ENCODE results near the gene STK39. TPM values are rescaled to one million over a fixed set of nuclear protein-coding genes. Genes with fewer than 3 reads are reported as not detected.

STK39 gene
- total RNA-seq, 2 experiments from 2014 or later, result 7.9 to 9.5 TPM

DNA sequence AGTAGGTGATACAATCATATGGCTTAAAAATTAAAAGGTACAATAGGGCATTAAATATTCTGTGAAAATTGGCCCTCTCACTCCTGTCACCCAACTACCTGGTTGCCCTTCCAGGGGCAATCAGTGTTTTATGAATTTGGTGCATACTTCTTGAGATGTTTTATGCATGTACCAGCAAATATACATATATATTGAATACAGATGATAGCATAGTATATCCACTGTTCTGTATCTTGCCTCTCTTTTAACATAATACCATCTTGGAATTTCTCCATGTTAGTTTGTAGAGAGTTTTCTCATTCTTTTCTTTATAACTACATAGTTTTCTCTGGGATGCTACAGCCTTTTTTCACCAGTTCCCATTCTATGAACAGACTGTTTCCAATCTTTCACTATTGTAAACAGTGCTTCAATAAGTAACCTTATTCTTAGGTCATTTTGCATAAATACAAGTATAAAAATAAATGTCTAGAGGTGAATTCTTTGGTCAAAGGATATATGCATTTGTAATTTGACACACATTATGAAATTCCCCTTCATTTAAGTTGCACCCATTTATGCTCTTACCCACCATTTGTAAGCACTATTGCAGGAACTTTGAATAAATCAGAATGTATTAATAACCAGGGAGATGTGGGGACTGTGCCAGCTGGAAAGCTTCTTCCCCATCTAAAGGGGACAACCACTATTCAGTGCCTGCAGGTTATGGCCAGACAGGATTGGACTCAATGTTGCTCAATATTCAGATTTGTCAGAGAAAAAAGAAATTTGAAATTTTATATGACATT, 225.4 kb downstream of the STK39 start:
- no peak for ATAC-seq (ENCODE audit: poor library complexity)
- ChIA-PET CTCF (no interaction called here), POLR2A (no interaction called here)
- no peak for DNase-seq
- H3K36me3 Mint-ChIP-seq (ENCODE audit: low read depth), result peaks cover 19% of the 10 kb centered on the region
- Histone ChIP-seq H3K36me3 (ENCODE audit: insufficient read depth, low read length) (peaks cover 17% of the 10 kb centered on the region), H3K4me3 (ENCODE audit: low read length) (no peak overlapping the region), H3K27ac (ENCODE audit: low read depth in 1 of 2, low read length in 2 of 2) (no peak overlapping the region), H3K4me1 (ENCODE audit: insufficient read depth, low read length) (no peaks in the 10 kb centered on the region), H3K27me3 (ENCODE audit: control insufficient read depth in 1 of 2, insufficient read depth in 2 of 2, low read length in 2 of 2) (no peaks in the 10 kb centered on the region), H3K9me3 (ENCODE audit: control insufficient read depth in 1 of 2, insufficient read depth in 1 of 2, low read length in 2 of 2) (no peaks in the 10 kb centered on the region)
- H3K27ac Mint-ChIP-seq, result no peak overlapping the region
- H3K4me3 Mint-ChIP-seq, result no peak overlapping the region
- intact Hi-C loops (cut with DNase I, micrococcal nuclease), result no loop called here
- H3K27me3 Mint-ChIP-seq, result no peaks in the 10 kb centered on the region
- TF ChIP-seq, protein P1, sequence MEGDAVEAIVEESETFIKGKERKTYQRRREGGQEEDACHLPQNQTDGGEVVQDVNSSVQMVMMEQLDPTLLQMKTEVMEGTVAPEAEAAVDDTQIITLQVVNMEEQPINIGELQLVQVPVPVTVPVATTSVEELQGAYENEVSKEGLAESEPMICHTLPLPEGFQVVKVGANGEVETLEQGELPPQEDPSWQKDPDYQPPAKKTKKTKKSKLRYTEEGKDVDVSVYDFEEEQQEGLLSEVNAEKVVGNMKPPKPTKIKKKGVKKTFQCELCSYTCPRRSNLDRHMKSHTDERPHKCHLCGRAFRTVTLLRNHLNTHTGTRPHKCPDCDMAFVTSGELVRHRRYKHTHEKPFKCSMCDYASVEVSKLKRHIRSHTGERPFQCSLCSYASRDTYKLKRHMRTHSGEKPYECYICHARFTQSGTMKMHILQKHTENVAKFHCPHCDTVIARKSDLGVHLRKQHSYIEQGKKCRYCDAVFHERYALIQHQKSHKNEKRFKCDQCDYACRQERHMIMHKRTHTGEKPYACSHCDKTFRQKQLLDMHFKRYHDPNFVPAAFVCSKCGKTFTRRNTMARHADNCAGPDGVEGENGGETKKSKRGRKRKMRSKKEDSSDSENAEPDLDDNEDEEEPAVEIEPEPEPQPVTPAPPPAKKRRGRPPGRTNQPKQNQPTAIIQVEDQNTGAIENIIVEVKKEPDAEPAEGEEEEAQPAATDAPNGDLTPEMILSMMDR (IDR thresholded peaks at IDR 0.05), result no peak
- no peaks in the 10 kb centered on the region for H3K9me3 Mint-ChIP-seq
- no peaks in the 10 kb centered on the region for H3K4me1 Mint-ChIP-seq (ENCODE audit: low read depth)

DNA sequence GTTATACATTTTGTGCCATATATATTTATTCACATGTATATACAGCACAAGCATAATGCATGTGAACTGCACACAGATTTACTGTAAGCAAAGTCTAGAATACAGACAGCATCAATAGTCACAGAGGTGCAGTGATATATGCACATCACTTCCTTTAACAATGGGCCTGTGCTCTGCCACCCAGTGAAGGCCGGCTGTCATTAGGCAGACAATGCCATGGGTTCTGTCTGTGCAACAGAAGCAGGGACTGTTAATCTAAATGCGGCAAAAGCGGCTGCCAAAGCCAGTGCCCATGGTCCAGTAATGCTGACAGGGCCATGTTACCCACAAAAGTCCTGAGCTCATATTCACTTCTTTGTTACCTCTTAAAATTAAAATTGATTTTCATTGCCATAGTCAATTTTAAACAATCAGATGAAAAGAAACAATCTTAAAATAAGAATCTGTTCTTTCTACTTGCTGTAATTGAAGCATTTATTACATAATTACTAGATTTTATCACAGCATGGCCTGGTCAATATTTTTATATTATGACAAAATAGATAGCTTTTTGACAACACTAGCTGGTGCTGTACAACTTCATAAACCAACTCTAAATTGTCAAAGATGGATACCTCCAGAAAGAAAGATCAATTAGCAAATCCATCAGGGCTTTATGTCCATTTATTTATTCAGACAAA, 232.0 kb downstream of the STK39 start:
- Histone ChIP-seq H3K27me3 (ENCODE audit: control insufficient read depth in 1 of 2, insufficient read depth in 2 of 2, low read length in 2 of 2) (no peaks in the 10 kb centered on the region), H3K27ac (ENCODE audit: low read depth in 1 of 2, low read length in 2 of 2) (no peak overlapping the region), H3K4me3 (ENCODE audit: low read length) (no peak overlapping the region), H3K36me3 (ENCODE audit: insufficient read depth, low read length) (peaks cover 9% of the 10 kb centered on the region), H3K4me1 (ENCODE audit: insufficient read depth, low read length) (no peaks in the 10 kb centered on the region), H3K9me3 (ENCODE audit: control insufficient read depth in 1 of 2, insufficient read depth in 1 of 2, low read length in 2 of 2) (no peaks in the 10 kb centered on the region)
- intact Hi-C loops (cut with DNase I, micrococcal nuclease), result no loop called here
- Mint-ChIP-seq H3K4me3 (no peak overlapping the region), H3K27me3 (no peaks in the 10 kb centered on the region), H3K36me3 (ENCODE audit: low read depth) (peaks cover 38% of the 10 kb centered on the region), H3K9me3 (no peaks in the 10 kb centered on the region), H3K4me1 (ENCODE audit: low read depth) (peaks cover 5% of the 10 kb centered on the region), H3K27ac (no peak overlapping the region)
- ATAC-seq (ENCODE audit: poor library complexity) (no peak), DNase-seq (no peak)
- ChIA-PET POLR2A (no interaction called here), CTCF (no interaction called here)
- TF ChIP-seq, protein P1 (IDR thresholded peaks at IDR 0.05), result no peak

DNA sequence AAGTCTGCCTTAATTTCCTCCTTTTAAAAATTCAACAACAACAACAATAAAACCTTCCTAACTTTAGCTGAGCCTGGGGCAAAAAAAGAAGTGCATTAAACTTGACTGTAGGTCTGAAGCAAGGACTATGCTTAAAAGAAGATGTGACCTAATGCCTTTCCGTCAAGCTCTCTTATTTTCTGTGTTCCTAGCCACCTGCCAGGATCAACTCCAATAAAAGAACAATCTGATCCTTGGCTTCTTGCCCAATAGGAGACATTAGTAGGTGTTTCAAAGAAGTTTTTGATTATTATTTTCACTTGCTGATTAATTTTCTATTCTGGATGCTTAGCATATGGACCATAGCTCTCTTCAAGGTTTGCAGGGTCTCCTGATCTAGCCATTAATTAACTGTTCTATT, 237.5 kb downstream of the STK39 start:
- Histone ChIP-seq H3K36me3 (ENCODE audit: insufficient read depth, low read length) (peaks cover 29% of the 10 kb centered on the region), H3K9me3 (ENCODE audit: control insufficient read depth in 1 of 2, insufficient read depth in 1 of 2, low read length in 2 of 2) (no peaks in the 10 kb centered on the region), H3K27ac (ENCODE audit: low read depth in 1 of 2, low read length in 2 of 2) (no peak overlapping the region), H3K27me3 (ENCODE audit: control insufficient read depth in 1 of 2, insufficient read depth in 2 of 2, low read length in 2 of 2) (no peaks in the 10 kb centered on the region), H3K4me3 (ENCODE audit: low read length) (no peak overlapping the region), H3K4me1 (ENCODE audit: insufficient read depth, low read length) (no peaks in the 10 kb centered on the region)
- H3K4me3 Mint-ChIP-seq, result no peak overlapping the region
- ChIA-PET CTCF (interaction anchor here (1.1 kb wide), 1 partner anchor 20 kb away, joined by 3 read pairs; no protein-coding TSS in a partner anchor), POLR2A (no interaction called here)
- TF ChIP-seq, protein P1 (IDR thresholded peaks at IDR 0.05), result no peak
- peaks cover 5% of the 10 kb centered on the region for H3K4me1 Mint-ChIP-seq (ENCODE audit: low read depth)
- H3K9me3 Mint-ChIP-seq, result no peaks in the 10 kb centered on the region
- H3K36me3 Mint-ChIP-seq (ENCODE audit: low read depth), result peaks cover 75% of the 10 kb centered on the region
- no peak for DNase-seq
- ATAC-seq (ENCODE audit: poor library complexity), result no peak
- no peak overlapping the region for H3K27ac Mint-ChIP-seq
- no peaks in the 10 kb centered on the region for H3K27me3 Mint-ChIP-seq
- intact Hi-C loops (cut with DNase I, micrococcal nuclease), result no loop called here
